Natural killer cell (primary cell): ENCODE results near the gene SORBS1. TPM values are rescaled to one million over a fixed set of nuclear protein-coding genes. Genes with fewer than 3 reads are reported as not detected.

ENCODE experiments used
- ATAC-seq, 3 donors: fragments of 150-1000 bp in 2 of 3; fragments of 200-7000 bp in 1 of 3; cut with Tn5 transposase; 1 replicate in 1 of 3; 2 replicates in 2 of 3; pipeline ENCODE4 v1.10.0; 2021; ENCODE audit warnings: mild to moderate bottlenecking in 2 of 3, moderate library complexity in 2 of 3
- DNase-seq, 2 donors: peaks; one replicate each; pipeline versions ENCODE4 v3.0.0 to v3.0.0-alpha.2; 2013 to 2021; ENCODE audit warnings: mixed read lengths in 1 of 2
- H3K27ac ChIP-seq: one replicate; pipeline ENCODE4 v1.5.1; 2013; ENCODE audit warnings: mild to moderate bottlenecking, low read length
- H3K27me3 ChIP-seq: one replicate; pipeline ENCODE4 v1.6.1; 2013; ENCODE audit warnings: low read length; ENCODE audit not compliant: control insufficient read depth, insufficient read depth
- H3K36me3 ChIP-seq: one replicate; pipeline ENCODE4 v1.6.1; 2013; ENCODE audit warnings: low read length; ENCODE audit not compliant: control insufficient read depth, insufficient read depth
- H3K4me1 ChIP-seq: one replicate; pipeline ENCODE4 v1.6.1; 2013; ENCODE audit warnings: low read length; ENCODE audit not compliant: control insufficient read depth, insufficient read depth
- H3K4me3 ChIP-seq: one replicate; pipeline ENCODE4 v1.5.1; 2013; ENCODE audit warnings: low read length
- H3K9me3 ChIP-seq: one replicate; pipeline ENCODE4 v1.6.1; 2013; ENCODE audit warnings: low read length; ENCODE audit not compliant: control insufficient read depth, insufficient read depth
- H3K27ac Mint-ChIP-seq, 2 donors: one replicate each; pipeline ENCODE4 v1.8.0; 2022; ENCODE audit warnings: mild to moderate bottlenecking in 2 of 2, mixed read lengths in 2 of 2, moderate library complexity in 1 of 2
- H3K27me3 Mint-ChIP-seq, 2 donors: one replicate each; pipeline ENCODE4 v1.8.0; 2022; ENCODE audit warnings: low read depth in 2 of 2, mixed read lengths in 2 of 2
- H3K36me3 Mint-ChIP-seq: one replicate; pipeline ENCODE4 v1.8.0; 2022; ENCODE audit warnings: mixed read lengths
- H3K4me1 Mint-ChIP-seq, 2 donors: one replicate each; pipeline ENCODE4 v1.8.0; 2022; ENCODE audit warnings: mixed read lengths in 2 of 2
- H3K4me3 Mint-ChIP-seq: one replicate; pipeline ENCODE4 v1.8.0; 2022; ENCODE audit warnings: mild to moderate bottlenecking, moderate library complexity, mixed read lengths
- H3K9me3 Mint-ChIP-seq, 2 donors: one replicate each; pipeline ENCODE4 v1.8.0; 2022; ENCODE audit warnings: mixed read lengths in 2 of 2
- CTCF ChIP-seq: fragments of 200-600 bp; IDR thresholded peaks from one replicate; pipeline ENCODE4 v1.8.0; 2022; ENCODE audit warnings: antibody characterized with exemption
- WGBS: methylation state at CpG from one replicate; pipeline ENCODE4 v1.1.7; 2013; ENCODE audit warnings: missing lambda C conversion rate; ENCODE audit not compliant: insufficient coverage; 5-methylcytosine and 5-hydroxymethylcytosine counted together
- intact Hi-C: fragments of 100-400 bp; cut with micrococcal nuclease; formaldehyde crosslinking; loops from one replicate; pipeline ENCODE4 v1.14.2; 2022
- total RNA-seq, 4 donors: library from RNA; stranded (reverse); fragments of 120-200 nt in 1 of 4; gene quantifications; one replicate each; pipeline versions ENCODE4 v1.2.3 to v1.2.4, GENCODE V29; 2013 to 2022

SORBS1 gene
- total RNA-seq, 3 donors from 2014 or later (not counting 1 experiment from before 2014, with no cell fraction given), result 2.4 to 5.4 (median 2.8) TPM

GRCh38 chr10:95444792-95445191 is 116.4 kb downstream of the SORBS1 start:
- Mint-ChIP-seq H3K4me3 (no peak overlapping the region), H3K36me3 (no peaks in the 10 kb centered on the region), H3K4me1 (peaks cover 11 to 16% of the 10 kb centered on the region in 2 donors), H3K9me3 (no peaks in the 10 kb centered on the region), H3K27ac (no peak overlapping the region), H3K27me3 (peaks cover 0 to 9% of the 10 kb centered on the region in 2 donors)
- ATAC-seq (no peak), DNase-seq (no peak)
- H3K4me3 ChIP-seq, result no peak overlapping the region
- intact Hi-C loops, result no loop called here
- no peak overlapping the region for H3K27ac ChIP-seq
- H3K36me3 ChIP-seq, result no peaks in the 10 kb centered on the region
- peaks cover 4% of the 10 kb centered on the region for H3K27me3 ChIP-seq
- no peaks in the 10 kb centered on the region for H3K9me3 ChIP-seq
- TF ChIP-seq CTCF, result no peak
- H3K4me1 ChIP-seq, result peaks cover 8% of the 10 kb centered on the region
- WGBS, result 86% methylated on average over 5 of the region's 5 CpGs

GRCh38 chr10:95443636-95444035 is 117.5 kb downstream of the SORBS1 start:
- Mint-ChIP-seq H3K9me3 (no peaks in the 10 kb centered on the region), H3K36me3 (no peaks in the 10 kb centered on the region), H3K4me1 (peaks cover 11 to 16% of the 10 kb centered on the region in 2 donors), H3K27ac (no peak overlapping the region), H3K27me3 (peaks cover 0 to 9% of the 10 kb centered on the region in 2 donors), H3K4me3 (no peak overlapping the region)
- WGBS, result 91% methylated on average over 1 of the region's 1 CpG
- peaks cover 8% of the 10 kb centered on the region for H3K4me1 ChIP-seq
- no peak overlapping the region for H3K27ac ChIP-seq
- intact Hi-C loops, result no loop called here
- no peaks in the 10 kb centered on the region for H3K36me3 ChIP-seq
- TF ChIP-seq CTCF, result no peak
- H3K9me3 ChIP-seq, result no peaks in the 10 kb centered on the region
- H3K27me3 ChIP-seq, result peaks cover 4% of the 10 kb centered on the region
- no peak overlapping the region for H3K4me3 ChIP-seq
- DNase-seq (no peak), ATAC-seq (no peak)

GRCh38 chr10:95442341-95442740 is 118.8 kb downstream of the SORBS1 start:
- no peak for TF ChIP-seq CTCF
- no peak for ATAC-seq
- Histone ChIP-seq H3K36me3 (no peaks in the 10 kb centered on the region), H3K4me1 (peaks cover 8% of the 10 kb centered on the region), H3K27me3 (peaks cover 4% of the 10 kb centered on the region), H3K4me3 (no peak overlapping the region), H3K27ac (no peak overlapping the region), H3K9me3 (no peaks in the 10 kb centered on the region)
- WGBS, result 91% methylated on average over 5 of the region's 7 CpGs
- H3K27ac Mint-ChIP-seq, result no peak overlapping the region
- DNase-seq, result no peak
- H3K36me3 Mint-ChIP-seq, result no peaks in the 10 kb centered on the region
- intact Hi-C loops, result no loop called here
- no peak overlapping the region for H3K4me3 Mint-ChIP-seq
- H3K27me3 Mint-ChIP-seq, result peaks cover 0 to 6% of the 10 kb centered on the region in 2 donors
- H3K4me1 Mint-ChIP-seq, result peaks cover 11 to 16% of the 10 kb centered on the region in 2 donors
- no peaks in the 10 kb centered on the region for H3K9me3 Mint-ChIP-seq

GRCh38 chr10:95441547-95441923 is 119.6 kb downstream of the SORBS1 start:
- WGBS, result 70% methylated on average over 2 of the region's 2 CpGs
- Histone ChIP-seq H3K36me3 (no peaks in the 10 kb centered on the region), H3K4me3 (no peak overlapping the region), H3K27ac (no peak overlapping the region), H3K4me1 (peaks cover 8% of the 10 kb centered on the region), H3K27me3 (peaks cover 4% of the 10 kb centered on the region), H3K9me3 (no peaks in the 10 kb centered on the region)
- TF ChIP-seq CTCF, result no peak
- Mint-ChIP-seq H3K27ac (no peak overlapping the region), H3K4me3 (no peak overlapping the region), H3K27me3 (peaks cover 0 to 6% of the 10 kb centered on the region in 2 donors), H3K4me1 (peaks cover 11 to 16% of the 10 kb centered on the region in 2 donors), H3K9me3 (no peaks in the 10 kb centered on the region), H3K36me3 (no peaks in the 10 kb centered on the region)
- DNase-seq (no peak), ATAC-seq (no peak)
- intact Hi-C loops, result no loop called here
